ENCODE measurements around the gene FAM81A. TPM values are rescaled to one million over a fixed set of nuclear protein-coding genes. Genes with fewer than 3 reads are reported as not detected.
"Not testable (repeated sequence)": the region's sequence is repeated elsewhere in the genome, so short reads cannot be mapped to it uniquely, and the experiment has no call there.

The FAM81A gene
- polyA plus RNA-seq, 3 donors, result 22.4 to 33.7 (median 26.7) TPM

DNA sequence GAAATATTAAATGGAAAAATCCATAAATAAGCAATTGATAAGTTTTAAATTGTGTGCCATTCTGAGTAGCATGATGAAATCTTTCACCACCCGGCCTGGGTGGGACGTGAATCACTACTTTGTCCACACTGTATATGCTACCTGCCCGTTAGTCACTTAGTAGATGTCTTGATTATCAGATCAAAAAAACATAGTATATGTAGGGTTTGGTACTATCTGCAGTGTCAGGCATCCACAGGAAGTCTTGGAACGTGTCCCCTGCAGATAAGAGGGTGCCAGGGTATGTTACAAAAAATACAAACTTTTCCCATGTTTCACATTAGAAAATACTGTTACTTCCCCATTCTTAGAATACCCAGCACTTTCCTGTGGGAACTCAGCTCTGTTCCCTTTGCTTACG lies 35.2 kb downstream of the FAM81A start:
- no peak for DNase-seq

DNA sequence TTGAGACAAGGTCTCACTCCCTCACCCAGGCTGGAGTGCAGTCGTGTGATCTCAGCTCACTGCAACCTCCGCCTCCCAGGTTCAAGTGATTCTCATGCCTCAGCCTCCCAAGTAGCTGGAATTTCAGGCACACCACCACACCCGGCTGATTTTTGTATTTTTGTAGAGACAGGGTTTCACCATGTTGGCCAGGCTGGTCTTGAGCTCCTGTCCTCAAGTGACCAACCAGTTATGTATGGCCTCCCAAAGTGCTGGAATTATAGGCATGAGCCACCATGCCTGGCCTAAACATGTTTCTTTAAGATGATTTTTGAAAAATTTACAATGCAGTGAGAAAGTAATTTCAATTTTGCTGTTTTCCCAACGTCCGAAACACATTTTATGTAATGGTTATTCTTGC lies 37.2 kb downstream of the FAM81A start:
- DNase-seq, result not testable (repeated sequence)

DNA sequence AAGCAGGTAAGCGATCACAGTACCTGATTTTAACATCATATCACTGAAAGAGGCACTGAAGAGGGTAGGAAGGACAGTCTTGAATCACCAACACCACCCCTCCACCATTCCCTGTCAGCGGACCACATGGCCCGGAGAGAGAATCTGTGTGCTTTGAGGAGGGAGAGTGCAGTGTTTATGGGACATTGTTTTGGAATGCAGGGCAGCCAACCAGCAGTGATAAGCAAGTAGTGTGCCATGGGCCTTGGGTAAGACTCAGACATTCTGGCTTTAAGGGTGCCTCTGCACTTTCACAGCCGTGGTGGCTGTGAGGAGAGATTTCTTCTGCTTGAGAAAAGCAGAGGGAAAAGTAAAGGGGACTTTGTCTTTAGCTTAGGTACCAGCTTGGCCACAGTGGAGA lies 46.4 kb downstream of the FAM81A start:
- no peak for DNase-seq

DNA sequence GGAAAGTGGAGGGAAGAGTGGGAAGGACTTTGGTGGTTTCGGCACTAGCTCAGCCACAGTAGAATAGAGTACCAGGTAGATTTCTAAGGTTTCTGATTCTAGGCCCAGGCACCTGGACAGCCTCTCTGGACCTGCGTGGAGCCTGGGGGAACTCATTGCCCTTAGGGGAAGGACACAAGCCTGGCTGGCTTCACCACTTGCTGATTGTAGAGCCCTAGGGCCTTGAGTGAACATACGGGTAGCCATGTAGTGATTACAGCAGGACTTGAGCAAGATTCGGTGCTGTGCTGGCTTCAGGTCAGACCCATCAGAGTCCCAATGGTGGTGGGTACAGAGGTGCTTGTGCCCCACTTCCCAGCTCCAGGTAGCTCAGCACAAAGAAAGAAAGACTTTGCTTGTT lies 47.0 kb downstream of the FAM81A start:
- DNase-seq, result no peak

DNA sequence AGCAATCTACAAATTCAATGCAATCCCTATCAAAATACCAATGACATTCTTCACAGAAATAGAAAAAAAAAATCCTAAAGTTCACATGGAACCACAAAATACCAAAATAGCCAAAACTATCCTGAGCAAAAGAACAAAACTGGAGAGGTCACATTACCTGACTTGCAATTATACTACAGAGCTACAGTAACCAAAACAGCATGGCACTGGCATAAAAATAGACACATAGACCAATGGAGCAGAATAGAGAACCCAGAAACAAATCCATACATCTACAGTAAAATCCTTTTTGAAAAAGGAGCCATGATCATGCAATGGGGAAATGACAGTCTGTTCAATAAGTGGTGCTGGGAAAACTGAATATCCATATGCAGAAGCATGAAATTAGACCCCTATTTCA lies 51.5 kb downstream of the FAM81A start:
- DNase-seq, result not testable (repeated sequence)

DNA sequence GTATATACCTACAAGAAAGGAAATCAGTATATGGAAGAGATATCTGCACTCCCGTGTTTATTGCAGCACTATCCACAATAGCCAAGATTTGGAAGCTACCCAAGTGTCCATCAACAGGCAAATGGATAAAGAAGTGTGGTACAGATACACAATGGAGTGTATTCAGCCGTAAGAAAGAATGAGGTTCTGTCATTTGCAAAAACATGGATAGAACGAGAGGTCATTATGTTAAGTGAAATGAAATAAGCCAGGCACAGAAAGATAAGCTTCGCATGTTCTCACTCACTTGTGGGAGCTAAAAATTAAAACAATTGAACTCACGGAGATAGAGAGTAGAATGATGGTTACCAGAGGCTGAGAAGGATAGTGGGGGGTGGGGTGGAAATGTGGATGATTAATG lies 53.1 kb downstream of the FAM81A start:
- no peak for DNase-seq

DNA sequence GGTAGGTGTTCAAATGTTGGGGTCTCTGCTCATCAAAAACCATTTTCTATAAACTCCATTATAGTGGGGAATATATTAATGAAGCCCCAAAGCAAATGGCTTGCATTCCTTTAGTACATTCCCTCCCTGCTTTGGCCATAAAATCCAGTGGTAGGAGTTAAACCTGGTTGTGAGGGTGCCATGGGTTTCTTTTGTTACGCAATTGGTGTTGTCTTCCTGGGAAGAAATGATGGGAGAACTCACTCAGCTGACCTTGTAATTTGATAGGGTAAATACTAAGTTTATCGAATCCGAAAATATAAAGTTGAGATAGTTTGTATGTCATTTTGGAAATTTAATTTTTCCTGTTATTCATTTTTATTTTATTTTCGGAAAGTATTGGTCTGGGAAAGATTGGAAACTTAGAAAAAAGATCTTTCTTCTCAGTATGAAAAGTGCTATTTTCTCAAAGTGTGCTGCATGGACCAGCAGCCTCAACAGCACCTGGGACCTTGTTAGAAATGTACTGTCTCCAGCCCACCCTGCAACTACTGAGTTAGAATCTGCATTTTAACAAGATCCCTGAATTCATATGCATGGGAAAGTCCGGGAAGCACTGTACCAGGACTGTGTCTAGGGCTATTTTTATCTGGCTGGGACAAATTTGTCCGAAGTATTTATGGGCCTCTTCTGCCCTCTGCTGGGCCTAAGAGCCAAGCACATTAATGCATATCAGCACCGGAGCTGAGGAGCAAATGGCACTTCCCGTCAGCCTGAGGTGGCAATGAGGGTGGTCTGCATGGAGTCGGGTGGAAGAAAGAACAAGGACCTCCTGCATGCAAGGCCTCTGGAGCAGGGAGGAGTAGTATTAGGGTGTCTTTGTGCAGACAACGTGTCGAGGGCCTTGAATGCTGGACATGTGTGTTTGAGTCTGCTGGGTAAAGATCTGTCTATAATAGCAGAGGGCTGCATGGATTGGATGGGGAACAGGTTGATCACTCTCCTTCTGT lies 54.7 kb downstream of the FAM81A start:
- peak; percentile 80 for DNase-seq

DNA sequence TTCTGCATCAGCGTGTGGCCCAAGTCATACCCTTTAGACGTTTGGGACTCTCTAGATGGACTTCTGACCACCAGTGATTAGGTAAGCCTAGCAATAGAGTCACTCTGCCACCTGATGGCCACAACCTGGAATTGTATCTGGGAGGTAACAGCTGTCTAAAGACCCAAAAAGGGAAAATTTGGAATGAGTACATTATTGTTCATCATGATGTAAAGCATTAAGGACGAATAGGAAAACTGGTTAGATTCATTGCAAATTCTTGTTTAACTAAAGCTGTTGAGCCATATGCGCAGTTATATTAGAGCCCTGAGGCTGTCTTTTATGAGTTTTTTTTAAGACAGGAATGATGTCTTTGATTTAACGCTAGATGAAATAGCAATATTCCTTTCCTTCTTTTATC lies 63.6 kb downstream of the FAM81A start:
- DNase-seq, result no peak

DNA sequence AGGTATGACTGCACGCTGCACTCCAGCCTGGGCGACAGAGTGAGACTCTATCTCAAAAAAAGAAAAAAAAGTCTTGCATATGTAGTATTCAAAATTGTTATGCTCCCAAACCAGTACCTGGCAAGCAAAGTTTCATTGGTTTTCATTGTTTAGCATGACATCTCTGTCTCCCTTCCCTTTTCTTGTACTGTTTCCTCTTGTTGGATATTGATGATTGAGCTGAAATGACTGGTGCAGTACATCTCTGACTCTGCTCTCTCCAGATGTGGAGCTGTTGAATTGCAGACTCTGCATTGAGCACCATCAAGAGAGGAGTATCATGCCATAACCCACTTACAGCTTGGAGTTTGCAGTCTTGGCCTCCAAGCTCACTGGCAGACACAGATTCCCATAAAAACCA lies 77.2 kb downstream of the FAM81A start:
- DNase-seq, result no peak

DNA sequence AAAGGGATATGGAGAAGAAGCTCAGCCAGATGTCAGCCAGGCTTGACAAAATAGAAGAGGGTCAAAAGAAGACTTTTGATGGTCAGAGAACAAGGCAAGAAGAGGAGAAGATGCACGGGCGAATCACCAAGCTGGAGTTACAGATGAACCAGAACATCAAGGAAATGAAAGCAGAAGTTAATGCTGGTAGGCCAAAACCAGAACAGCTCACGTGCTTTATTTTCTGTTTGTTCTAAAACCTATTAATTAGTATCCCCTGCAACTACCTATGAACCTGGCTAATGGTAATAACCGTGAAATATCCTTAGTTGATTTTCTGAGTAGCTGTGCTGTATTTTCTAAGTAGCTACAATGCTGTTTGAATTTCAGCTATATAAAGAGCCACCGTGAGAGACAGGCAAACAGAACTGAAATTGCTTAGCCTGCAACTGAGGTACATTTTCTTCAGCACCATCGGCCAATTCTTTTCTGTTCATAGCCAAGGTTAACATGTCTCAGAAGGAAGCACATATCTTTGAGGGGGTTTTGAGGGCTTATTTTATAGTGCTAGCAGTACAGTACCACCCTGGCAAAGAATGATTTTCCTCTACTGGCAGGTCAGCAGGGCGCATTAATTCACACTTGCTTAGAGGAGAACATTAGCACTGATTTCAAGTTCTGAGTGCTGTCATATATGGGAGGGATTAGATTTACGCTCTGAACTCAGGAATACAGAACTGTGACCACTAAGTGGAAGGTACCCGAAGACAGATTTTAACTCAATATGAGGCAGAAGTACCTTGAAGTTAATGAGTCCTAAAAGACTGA lies 78.9 kb downstream of the FAM81A start:
- DNase-seq, result no peak

DNA sequence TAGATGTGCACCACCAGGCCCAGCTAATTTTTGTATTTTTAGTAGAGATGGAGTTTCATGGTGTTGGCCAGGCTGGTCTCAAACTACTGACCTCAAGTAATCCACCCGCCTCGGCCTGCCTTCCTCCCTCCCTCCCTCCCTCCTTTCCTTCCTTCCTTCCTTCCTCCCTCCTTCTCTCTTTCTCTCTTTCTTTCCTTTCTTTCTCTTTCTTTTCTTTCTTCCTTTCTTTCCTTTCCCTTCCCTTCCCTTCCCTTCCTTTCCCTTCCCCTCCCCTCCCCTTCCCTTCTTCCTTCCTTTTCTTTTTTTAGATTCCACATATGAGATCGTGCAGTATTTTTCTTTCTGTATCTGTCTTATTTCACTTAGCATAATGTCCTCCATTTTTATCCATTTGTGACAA lies 81.3 kb downstream of the FAM81A start:
- DNase-seq, result no peak

DNA sequence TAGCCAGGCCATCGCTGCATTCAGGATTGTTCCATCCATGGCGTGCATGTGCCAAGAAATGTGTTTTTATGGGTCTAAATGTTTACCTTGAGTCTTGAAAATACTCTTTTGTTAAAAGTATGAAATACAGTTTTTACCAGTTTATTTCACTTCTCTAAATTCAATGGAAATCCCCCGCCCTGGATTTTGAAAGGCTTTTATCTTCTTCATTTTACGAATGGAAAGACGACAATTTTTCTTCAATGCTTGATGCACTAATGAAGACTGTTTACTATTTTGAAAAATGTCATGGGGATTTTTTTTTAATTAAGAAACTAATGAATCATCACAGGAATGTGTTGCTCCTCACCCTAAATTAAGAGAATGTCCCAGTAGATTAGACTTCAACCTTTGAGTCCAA lies 83.5 kb downstream of the FAM81A start:
- DNase-seq, result no peak

DNA sequence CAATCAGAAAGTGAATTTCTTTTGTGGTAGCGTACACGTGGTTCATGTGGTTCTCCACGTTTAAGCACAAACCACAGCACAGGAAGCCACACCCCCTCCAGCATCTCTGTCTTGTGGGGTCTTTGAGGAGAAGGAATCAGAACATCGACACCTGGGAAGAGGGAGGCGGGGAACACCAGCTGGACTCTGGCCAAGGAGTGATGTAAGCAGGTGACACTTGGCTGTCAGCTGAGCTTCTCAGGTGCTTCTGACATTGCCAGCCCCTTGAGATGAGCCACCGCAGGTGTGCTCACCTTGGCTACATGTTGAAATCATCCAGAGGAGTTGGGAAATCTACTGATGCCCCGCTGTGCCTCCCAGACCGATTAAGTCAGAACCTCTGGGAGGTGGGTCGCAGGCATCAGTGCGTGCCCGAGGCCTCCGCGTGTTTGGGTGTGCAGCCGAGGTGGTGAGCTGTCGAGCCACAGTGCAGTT lies 85.0 kb downstream of the FAM81A start:
- no peak for DNase-seq

DNA sequence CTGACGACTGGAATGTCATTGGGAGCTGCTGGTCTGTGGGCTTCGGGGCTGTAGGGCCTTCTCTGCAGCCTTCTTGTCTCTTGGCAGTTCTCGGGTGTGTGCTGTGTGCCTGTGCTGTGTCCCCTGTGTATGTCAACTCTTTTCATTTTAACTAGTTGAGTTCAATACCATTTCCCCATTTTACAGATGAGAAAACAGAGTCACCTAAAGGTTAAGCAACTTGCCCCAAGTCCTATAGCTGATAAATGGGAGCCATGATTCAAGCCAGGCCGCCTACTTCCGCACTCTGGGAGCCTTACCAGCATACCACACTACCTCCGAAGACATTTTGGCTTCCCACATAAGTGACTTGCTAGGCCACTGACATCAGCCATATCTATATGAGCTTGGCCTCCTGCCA lies 85.7 kb downstream of the FAM81A start:
- no peak for DNase-seq

DNA sequence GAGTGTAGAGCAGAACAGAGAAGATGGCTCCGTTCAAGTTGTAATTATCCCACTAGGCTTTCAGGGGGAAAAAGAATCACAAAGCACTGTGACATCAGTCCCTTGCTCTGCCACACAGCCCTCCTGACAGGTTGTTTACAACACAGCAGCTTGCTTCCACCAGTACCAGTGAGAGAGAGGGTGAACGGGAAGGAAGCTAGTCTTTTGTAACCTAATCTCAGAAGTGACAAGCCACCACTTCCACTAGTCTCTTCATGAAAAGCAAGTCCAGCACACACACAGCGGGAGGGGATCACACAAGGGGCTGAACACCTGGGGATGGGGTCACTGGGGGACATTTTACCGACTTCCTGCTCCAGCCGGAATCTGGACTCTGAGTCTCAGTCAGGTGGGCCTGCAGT lies 86.3 kb downstream of the FAM81A start:
- no peak for DNase-seq

DNA sequence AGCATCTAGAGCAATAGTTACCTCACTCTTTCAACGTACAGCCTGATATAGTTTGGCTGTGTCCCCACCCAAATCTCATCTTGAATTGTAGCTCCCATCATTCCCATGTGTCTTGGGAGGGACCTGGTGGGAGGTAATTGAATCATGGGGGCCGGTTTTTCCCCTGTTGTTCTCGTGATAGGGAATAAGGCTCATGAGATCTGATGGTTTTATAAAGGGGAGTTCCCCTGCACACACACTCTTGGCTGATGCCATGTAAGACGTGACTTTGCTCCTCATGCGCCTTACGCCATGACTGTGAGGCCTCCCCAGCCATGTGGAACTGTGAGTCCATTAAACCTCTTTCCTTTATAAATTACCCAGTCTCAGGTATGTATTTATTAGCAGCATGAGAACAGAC lies 88.5 kb downstream of the FAM81A start:
- not testable (repeated sequence) for DNase-seq

DNA sequence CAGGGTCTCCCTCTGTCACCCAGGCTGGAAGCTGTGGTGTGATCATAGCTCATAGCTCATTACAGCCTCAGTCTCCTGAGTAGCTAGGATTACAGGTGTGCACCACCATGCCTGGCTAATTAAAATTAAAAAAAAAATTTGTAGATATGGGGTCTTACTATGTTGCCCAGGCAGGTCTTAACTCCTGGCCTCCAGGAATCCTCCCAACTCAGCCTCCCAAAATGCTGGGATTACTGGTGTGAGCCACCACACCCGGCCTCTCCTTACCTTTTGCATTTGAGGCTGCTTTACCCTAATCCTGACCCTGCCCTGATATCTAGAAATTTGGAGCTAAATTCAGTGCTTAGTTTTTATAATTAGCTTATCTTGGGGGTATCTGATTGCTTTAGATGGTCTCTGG lies 90.4 kb downstream of the FAM81A start:
- no peak for DNase-seq

DNA sequence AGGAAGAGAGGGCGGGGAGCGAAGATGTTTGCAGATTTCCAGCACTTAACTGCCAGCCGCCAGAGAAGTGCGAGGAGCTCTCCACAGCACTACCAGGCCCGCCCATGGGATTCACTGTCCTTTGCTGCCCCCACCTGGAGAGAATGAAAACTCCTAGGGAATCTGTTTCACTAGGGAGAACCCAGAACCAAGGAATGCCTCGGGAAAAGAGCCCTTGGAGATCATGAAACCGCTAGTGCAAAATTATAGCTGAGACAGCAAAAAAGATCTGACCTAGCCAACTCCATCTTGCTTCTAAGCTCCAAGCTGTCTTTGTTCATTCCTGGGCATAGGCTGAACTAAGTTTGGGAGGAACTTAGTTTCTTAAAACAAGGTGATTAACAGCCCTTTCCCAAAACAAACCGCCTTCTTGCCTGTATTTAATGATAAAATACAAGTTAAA lies 91.0 kb downstream of the FAM81A start:
- peak; percentile 91 for DNase-seq

DNA sequence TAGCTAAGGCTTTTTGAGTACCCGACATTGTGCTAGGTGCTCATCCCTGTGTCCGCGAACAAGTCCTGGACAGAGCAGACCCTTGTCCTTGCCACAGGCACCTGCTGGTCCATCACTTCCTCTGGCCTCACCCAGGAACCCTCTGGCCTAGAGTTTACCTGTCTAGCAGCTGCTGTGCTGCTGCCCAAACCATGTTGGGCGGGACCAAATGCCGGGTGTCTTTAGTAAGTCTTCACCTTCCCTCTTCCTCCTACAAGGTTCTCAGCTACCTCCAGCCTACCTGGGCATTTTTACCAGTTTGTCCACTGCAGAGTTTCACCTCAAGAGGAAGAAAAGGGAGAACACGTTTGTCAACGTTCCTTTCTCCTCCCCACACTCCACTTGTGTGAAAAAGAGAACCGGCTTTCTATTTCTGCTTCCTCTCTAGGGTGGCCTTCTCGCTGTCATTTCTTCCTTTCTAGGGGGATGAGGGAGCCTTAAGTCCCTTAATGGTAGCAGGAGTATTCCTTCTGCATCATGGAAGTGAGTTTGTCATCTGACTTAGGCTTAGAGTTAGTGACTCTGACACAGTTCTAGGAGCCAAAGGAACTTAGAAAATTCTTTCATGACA lies 93.2 kb downstream of the FAM81A start:
- DNase-seq, result no peak

DNA sequence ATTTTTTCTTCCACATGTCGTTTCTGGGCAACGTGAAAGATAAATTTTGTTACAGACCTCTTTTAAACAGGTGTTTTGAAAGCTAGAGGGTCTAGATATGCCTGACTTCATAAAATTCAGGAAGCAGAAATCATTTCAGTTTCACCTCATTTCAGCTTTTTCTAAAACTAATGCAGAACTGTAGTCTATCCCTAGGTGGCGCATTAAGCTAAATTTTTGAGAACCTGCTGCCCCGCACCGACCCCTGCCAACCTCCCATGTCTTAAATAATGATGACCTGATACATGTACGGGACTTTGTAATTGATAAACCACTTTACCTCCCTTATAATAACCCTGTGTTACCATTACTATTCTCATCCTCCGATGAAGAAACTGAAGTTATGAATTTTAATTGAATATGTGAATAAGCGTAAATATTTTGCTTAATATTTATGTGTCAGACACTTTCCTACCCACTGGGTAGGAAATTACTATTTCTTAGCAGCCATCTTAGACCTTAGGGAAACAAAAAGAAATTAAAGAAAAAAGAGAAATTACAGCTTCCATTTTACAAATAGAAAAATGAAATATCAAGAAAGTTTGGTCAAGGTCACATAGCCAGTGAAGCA lies 94.9 kb downstream of the FAM81A start:
- DNase-seq, result peak; percentile 36

DNA sequence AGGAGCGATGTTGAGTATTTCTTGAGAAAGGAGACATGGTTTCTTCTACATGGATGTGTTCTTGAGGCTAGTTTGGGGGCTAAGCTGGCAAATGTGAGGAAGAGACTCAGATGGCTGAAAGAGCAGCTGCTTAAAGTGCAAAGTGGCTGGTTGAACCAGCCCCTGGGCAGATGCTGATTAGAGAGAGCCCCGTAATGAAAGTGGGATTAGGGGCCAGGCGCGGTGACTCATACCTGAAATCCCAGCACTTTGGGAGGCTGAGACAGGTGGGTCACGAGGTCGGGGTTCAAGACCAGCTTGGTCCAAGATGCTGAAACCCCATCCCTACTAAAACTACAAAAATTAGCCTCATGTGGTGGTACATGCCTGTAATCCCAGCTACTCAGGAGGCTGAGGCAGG lies 98.6 kb downstream of the FAM81A start:
- no peak for DNase-seq

DNA sequence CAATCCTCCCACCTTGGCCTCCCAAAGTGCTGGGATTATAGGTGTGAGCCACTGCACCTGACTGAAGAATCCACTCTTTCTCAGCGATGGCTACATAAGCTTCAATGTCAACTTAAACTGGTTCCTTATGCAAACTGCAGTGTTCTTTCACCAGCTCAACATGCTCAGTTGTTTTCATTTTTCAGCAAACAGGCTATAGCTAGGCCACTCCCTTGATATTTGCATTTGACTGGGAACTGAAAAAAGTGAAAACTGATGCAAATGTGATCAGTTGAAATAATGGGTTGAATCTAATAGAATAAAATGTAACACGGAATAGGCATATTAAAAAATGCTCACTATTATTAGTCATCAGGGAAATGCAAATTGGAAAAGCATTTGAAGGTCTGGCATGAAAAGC lies 99.4 kb downstream of the FAM81A start:
- DNase-seq, result no peak

Measured in renal pelvis (tissue), 4 donors.